Peyer's patch (tissue), 4 donors: ENCODE results near the gene FBXO31. TPM values are rescaled to one million over a fixed set of nuclear protein-coding genes. Genes with fewer than 3 reads are reported as not detected.
A peak's percentile ranks its signal among the peaks of the same experiment; 100 is the strongest.

Experiments used
- DNase-seq, 3 donors: peaks; one replicate each; pipeline ENCODE4 v3.0.0-alpha.2; 2017 to 2019
- H3K27ac ChIP-seq, 4 donors: fragments of 200-600 bp; sonication (generic); one replicate each; pipeline ENCODE4 v1.5.1; 2016 to 2019
- H3K27me3 ChIP-seq, 2 donors: fragments of 200-600 bp; sonication (generic); one replicate each; pipeline ENCODE4 v1.5.1; 2019
- H3K36me3 ChIP-seq, 3 donors: fragments of 200-600 bp; sonication (generic); one replicate each; pipeline ENCODE4 v1.5.1; 2016 to 2019
- H3K4me1 ChIP-seq, 4 donors: fragments of 200-600 bp; sonication (generic); one replicate each; pipeline ENCODE4 v1.5.1; 2016 to 2019
- H3K4me3 ChIP-seq, 4 donors: fragments of 200-600 bp; sonication (generic); 1 replicate in 3 of 4; 2 replicates in 1 of 4; pipeline ENCODE4 v1.5.1; 2016 to 2019; ENCODE audit warnings: mild to moderate bottlenecking in 1 of 4
- H3K9me3 ChIP-seq, 4 donors: fragments of 200-600 bp; sonication (generic); one replicate each; pipeline ENCODE4 v1.5.1; 2016 to 2019; ENCODE audit warnings: mild to moderate bottlenecking in 1 of 4
- CTCF ChIP-seq, 6 experiments: fragments of 450-650 bp in 4 of 6; fragments of 200-600 bp in 2 of 6; sonication (generic) in 1 of 6; IDR thresholded peaks; one replicate each; pipeline ENCODE4 v1.5.1; 2017 to 2019; ENCODE audit warnings: antibody characterized with exemption in 6 of 6, mild to moderate bottlenecking in 3 of 6, moderate library complexity in 1 of 6
- POLR2A ChIP-seq, 2 donors: fragments of 450-650 bp; IDR thresholded peaks; one replicate each; pipeline ENCODE4 v1.5.1; 2017; ENCODE audit warnings: antibody characterized with exemption in 2 of 2, mild to moderate bottlenecking in 2 of 2, moderate library complexity in 2 of 2
- total RNA-seq, 4 donors: library from RNA; depleted of rRNA; stranded (reverse); fragments of >200 nt; gene quantifications; one replicate each; pipeline ENCODE4 v1.1.0, GENCODE V29; 2016

Gene FBXO31
- total RNA-seq, 4 donors from 2014 or later, result 135 to 207 (median 191) TPM

DNA sequence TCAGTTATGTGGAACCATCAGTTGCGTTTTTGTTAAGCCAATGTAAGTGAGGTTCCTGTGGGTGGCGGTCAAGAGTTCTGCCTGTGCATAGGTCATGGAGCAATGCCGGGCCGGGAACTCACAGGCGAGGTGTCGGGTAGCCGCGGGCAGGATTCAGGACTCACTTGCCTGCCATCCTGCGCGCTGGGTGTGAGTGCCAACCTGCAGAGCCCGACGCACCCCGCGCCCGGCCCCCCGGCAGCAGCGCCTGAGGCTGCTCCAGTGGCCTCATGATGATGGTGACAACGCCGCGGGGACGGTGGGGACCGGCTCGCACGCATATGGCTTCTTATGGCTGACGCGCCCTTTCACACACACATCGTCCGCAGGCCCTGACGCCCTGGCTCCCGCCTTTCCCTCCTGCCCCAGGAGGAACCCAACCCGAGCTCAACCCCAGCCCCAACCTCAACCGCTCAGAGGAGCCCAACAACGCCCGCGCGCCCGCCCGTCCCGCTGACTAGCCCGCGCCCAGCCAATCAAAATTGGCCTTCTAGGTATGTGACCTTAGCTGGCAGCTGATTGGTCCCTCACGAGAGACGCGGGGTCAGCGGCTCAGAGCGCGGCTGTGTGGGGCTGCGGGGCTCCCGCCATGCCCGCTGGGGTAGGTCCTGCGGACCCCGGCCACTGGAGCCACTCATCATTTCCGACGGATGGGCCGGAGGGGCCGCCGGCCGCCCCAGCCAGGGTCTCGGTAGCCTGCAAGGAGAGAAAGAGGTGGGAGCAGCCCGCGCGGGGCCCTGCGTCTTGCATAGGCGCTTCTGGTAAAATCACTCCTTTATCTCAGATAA is 66.4 kb downstream of the FBXO31 start, which contains the start of gene C16orf95:
Gene C16orf95 (minus strand): TSS at position 470 of the 827 bp plus-strand sequence. CDS start 150 bp downstream, at position 320.
- Histone ChIP-seq H3K36me3 (no peaks in the 10 kb centered on the region), H3K27me3 (no peaks in the 10 kb centered on the region), H3K27ac (peak within 1 kb of the TSS; percentile 93 to 98 (median 96)), H3K4me3 (peak within 1 kb of the TSS; percentile 89 to 100 (median 97)), H3K9me3 (no peaks in the 10 kb centered on the region), H3K4me1 (peaks cover 5 to 8% (median 6%) of the 10 kb centered on the region in 4 donors)
- peak; percentile 96 to 98 (median 97) for DNase-seq
- peak; percentile 81 to 87 for TF ChIP-seq POLR2A (IDR thresholded peaks at IDR 0.05)
- peak; percentile 39 to 75 (median 62) for TF ChIP-seq CTCF (IDR thresholded peaks at IDR 0.05)

GRCh38 chr16:87316450-87316922 is 67.1 kb downstream of the FBXO31 start:
- no peak for DNase-seq
- Histone ChIP-seq H3K4me3 (peak overlapping the region; percentile 89 to 100 (median 97)), H3K27me3 (no peaks in the 10 kb centered on the region), H3K9me3 (no peaks in the 10 kb centered on the region), H3K27ac (peak overlapping the region; percentile 93 to 98 (median 96)), H3K36me3 (no peaks in the 10 kb centered on the region), H3K4me1 (peaks cover 5 to 8% (median 6%) of the 10 kb centered on the region in 4 donors)
- TF ChIP-seq POLR2A (IDR thresholded peaks at IDR 0.05) (no peak), CTCF (IDR thresholded peaks at IDR 0.05) (no peak)

DNA sequence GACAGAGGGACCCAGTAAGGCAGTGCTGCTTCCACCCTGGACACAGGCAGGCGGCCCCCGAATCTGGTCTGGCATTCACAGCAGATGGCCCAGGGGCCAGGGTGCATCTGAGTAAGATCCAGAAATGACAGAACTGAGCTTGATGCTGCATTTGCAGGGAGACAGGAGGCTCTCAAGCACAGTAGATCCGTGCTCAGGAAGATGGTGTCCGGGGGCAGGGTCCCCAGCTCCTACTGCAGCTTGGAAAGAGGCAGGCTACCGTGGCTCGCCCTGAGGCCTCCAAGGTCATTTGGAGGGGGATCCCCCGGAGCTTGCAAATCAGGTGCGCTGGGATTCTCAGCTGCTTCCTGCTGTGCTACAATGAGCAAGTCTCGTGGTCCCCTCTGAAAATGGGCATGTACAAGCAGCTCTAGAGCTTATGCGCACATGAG is 68.6 kb downstream of the FBXO31 start:
- Histone ChIP-seq H3K27ac (no peak overlapping the region), H3K36me3 (no peaks in the 10 kb centered on the region), H3K4me3 (no peak overlapping the region), H3K9me3 (no peaks in the 10 kb centered on the region), H3K27me3 (no peaks in the 10 kb centered on the region), H3K4me1 (peaks cover 5 to 8% (median 6%) of the 10 kb centered on the region in 4 donors)
- DNase-seq, result no peak
- TF ChIP-seq CTCF (IDR thresholded peaks at IDR 0.05) (no peak), POLR2A (IDR thresholded peaks at IDR 0.05) (no peak)

GRCh38 chr16:87312008-87312407 is 71.6 kb downstream of the FBXO31 start:
- H3K4me3 ChIP-seq, result no peak overlapping the region
- DNase-seq, result no peak
- no peaks in the 10 kb centered on the region for H3K4me1 ChIP-seq
- H3K27me3 ChIP-seq, result no peaks in the 10 kb centered on the region
- H3K9me3 ChIP-seq, result no peaks in the 10 kb centered on the region
- H3K36me3 ChIP-seq, result no peaks in the 10 kb centered on the region
- no peak overlapping the region for H3K27ac ChIP-seq
- TF ChIP-seq POLR2A (IDR thresholded peaks at IDR 0.05) (no peak), CTCF (IDR thresholded peaks at IDR 0.05) (no peak)

GRCh38 chr16:87311387-87311786 is 72.2 kb downstream of the FBXO31 start:
- no peaks in the 10 kb centered on the region for H3K36me3 ChIP-seq
- no peak overlapping the region for H3K4me3 ChIP-seq
- no peak for DNase-seq
- H3K4me1 ChIP-seq, result no peaks in the 10 kb centered on the region
- no peak overlapping the region for H3K27ac ChIP-seq
- no peaks in the 10 kb centered on the region for H3K27me3 ChIP-seq
- TF ChIP-seq CTCF (IDR thresholded peaks at IDR 0.05), result no peak
- TF ChIP-seq POLR2A (IDR thresholded peaks at IDR 0.05), result no peak
- H3K9me3 ChIP-seq, result no peaks in the 10 kb centered on the region
